H1 (cell line): ENCODE data around the gene CNGB1. TPM values are rescaled to one million over a fixed set of nuclear protein-coding genes. Genes with fewer than 3 reads are reported as not detected.

Experiments used
- CTCF ChIA-PET: fragments of 300-600 bp; sonication (Branson Sonifier 250); formaldehyde crosslinking; loops from one replicate; lab custom pipeline; 2021; ENCODE audit not compliant: partially characterized antibody; lab: Charles Lee
- POLR2A ChIA-PET: fragments of 300-600 bp; sonication (Branson Sonifier 250); formaldehyde crosslinking; loops from one replicate; lab custom pipeline; 2021; ENCODE audit warnings: inconsistent platforms; ENCODE audit not compliant: partially characterized antibody; lab: Charles Lee
- DNase-seq, 2 experiments: peaks; one replicate each; pipeline versions ENCODE4 v3.0.0 to v3.0.0-alpha.2; 2010 to 2022; ENCODE audit warnings: low spot score in 2 of 2, low read depth in 1 of 2, mixed read lengths in 1 of 2
- FAIRE-seq: peaks from 2 replicates; lab custom pipeline; 2011; peaks lifted over from hg19 to GRCh38; lab: Jason Lieb, UNC
- H2AFZ ChIP-seq: 2 replicates; pipeline ENCODE4 v1.8.1; 2012; ENCODE audit warnings: low read length, inconsistent platforms
- H2AK5ac ChIP-seq: 2 replicates; pipeline ENCODE4 v1.6.1; 2013; ENCODE audit warnings: low read depth, low read length
- H2BK120ac ChIP-seq: replicated peaks from 2 replicates; pipeline ENCODE3; 2013; ENCODE audit warnings: low read depth, low read length, inconsistent platforms
- H2BK12ac ChIP-seq: 2 replicates; pipeline ENCODE4 v1.6.1; 2013; ENCODE audit warnings: low read depth, low read length
- H2BK15ac ChIP-seq: 2 replicates; pipeline ENCODE4 v1.6.1; 2013; ENCODE audit warnings: low read length
- H2BK20ac ChIP-seq: 2 replicates; pipeline ENCODE4 v1.6.1; 2013; ENCODE audit warnings: low read length
- H2BK5ac ChIP-seq: 2 replicates; pipeline ENCODE4 v1.6.1; 2013; ENCODE audit warnings: low read depth, low read length
- H3K14ac ChIP-seq: 2 replicates; pipeline ENCODE4 v1.6.1; 2013; ENCODE audit warnings: inconsistent platforms; ENCODE audit not compliant: insufficient read length
- H3K18ac ChIP-seq: 2 replicates; pipeline ENCODE4 v1.6.1; 2013; ENCODE audit warnings: low read length; ENCODE audit errors: extremely low read depth
- H3K23ac ChIP-seq: 2 replicates; pipeline ENCODE4 v1.6.1; 2013; ENCODE audit warnings: inconsistent platforms; ENCODE audit not compliant: insufficient read length
- H3K23me2 ChIP-seq: 2 replicates; pipeline ENCODE4 v1.6.1; 2013; ENCODE audit warnings: low read depth, low read length
- H3K27ac ChIP-seq: 2 replicates; pipeline ENCODE4 v1.6.1; 2011; ENCODE audit warnings: low read depth, low read length, inconsistent platforms
- H3K27me3 ChIP-seq, 4 experiments: replicated peaks in 1 of 4; 1 replicate in 1 of 4; 2 replicates in 3 of 4; pipeline versions ENCODE4 v1.6.1 to v1.8.1; 2011 to 2013; ENCODE audit warnings: low read length in 3 of 4, mild to moderate bottlenecking in 3 of 4, inconsistent platforms in 2 of 4, mixed read lengths in 2 of 4, moderate library complexity in 1 of 4; ENCODE audit not compliant: control insufficient read depth in 3 of 4, insufficient read depth in 3 of 4; ENCODE audit errors: extremely low read depth in 1 of 4
- H3K36me3 ChIP-seq, 4 experiments: 2 replicates each; pipeline versions ENCODE4 v1.6.1 to v1.8.1; 2011 to 2013; ENCODE audit warnings: mild to moderate bottlenecking in 4 of 4, low read length in 3 of 4, moderate library complexity in 2 of 4, control low read depth in 1 of 4, inconsistent platforms in 1 of 4; ENCODE audit not compliant: insufficient read depth in 4 of 4, control insufficient read depth in 2 of 4
- H3K4ac ChIP-seq: replicated peaks from 2 replicates; pipeline ENCODE3; 2013; ENCODE audit warnings: low read length, low read depth, mixed read lengths, inconsistent platforms; ENCODE audit not compliant: insufficient read length
- H3K4me1 ChIP-seq, 4 experiments: replicated peaks in 1 of 4; 1 replicate in 1 of 4; 2 replicates in 3 of 4; pipeline versions ENCODE4 v1.6.1 to v1.8.1; 2011 to 2013; ENCODE audit warnings: low read length in 3 of 4, inconsistent platforms in 2 of 4, mixed read lengths in 1 of 4; ENCODE audit not compliant: insufficient read depth in 4 of 4, control insufficient read depth in 3 of 4
- H3K4me2 ChIP-seq, 2 experiments: 2 replicates each; pipeline versions ENCODE4 v1.6.1 to v1.8.1; 2011 to 2013; ENCODE audit warnings: low read depth in 2 of 2, low read length in 2 of 2, control low read depth in 1 of 2, inconsistent platforms in 1 of 2, mild to moderate bottlenecking in 1 of 2; ENCODE audit not compliant: insufficient read depth in 1 of 2
- H3K4me3 ChIP-seq, 4 experiments: fragments of 200-600, 300-600 bp in 1 of 4; sonication (generic), shearing (Covaris generic), sonication (Bioruptor Twin) in 1 of 4; 2 replicates each; pipeline versions ENCODE4 v1.5.1 to v1.8.1; 2011 to 2016; ENCODE audit warnings: low read length in 4 of 4, low read depth in 3 of 4, control low read depth in 2 of 4, inconsistent platforms in 2 of 4, mild to moderate bottlenecking in 2 of 4, mixed read lengths in 1 of 4, moderate library complexity in 1 of 4; ENCODE audit not compliant: insufficient read depth in 2 of 4; ENCODE audit errors: extremely low read depth in 1 of 4
- H3K56ac ChIP-seq: replicated peaks from 2 replicates; pipeline ENCODE3; 2013; ENCODE audit warnings: low read depth, mild to moderate bottlenecking, mixed read lengths, low read length, inconsistent platforms; ENCODE audit not compliant: insufficient read length
- H3K79me1 ChIP-seq: 2 replicates; pipeline ENCODE4 v1.6.1; 2013; ENCODE audit warnings: low read depth, low read length, control low read depth
- H3K79me2 ChIP-seq, 2 experiments: 2 replicates each; pipeline versions ENCODE4 v1.6.1 to v1.8.1; 2012 to 2013; ENCODE audit warnings: low read length in 2 of 2, mild to moderate bottlenecking in 2 of 2, inconsistent platforms in 1 of 2; ENCODE audit not compliant: insufficient read depth in 2 of 2, control insufficient read depth in 1 of 2
- H3K9ac ChIP-seq, 4 experiments: replicated peaks in 1 of 4; 1 replicate in 1 of 4; 2 replicates in 3 of 4; pipeline versions ENCODE4 v1.6.1 to v1.8.1; 2011 to 2013; ENCODE audit warnings: low read depth in 3 of 4, low read length in 3 of 4, control low read depth in 2 of 4, mild to moderate bottlenecking in 2 of 4, moderate library complexity in 2 of 4, inconsistent platforms in 1 of 4; ENCODE audit errors: extremely low read depth in 1 of 4
- H3K9me3 ChIP-seq, 2 experiments: 2 replicates each; pipeline versions ENCODE4 v1.6.1 to v1.8.1; 2012 to 2013; ENCODE audit warnings: mild to moderate bottlenecking in 2 of 2, moderate library complexity in 2 of 2, control low read depth in 1 of 2, inconsistent platforms in 1 of 2, low read depth in 1 of 2, low read length in 1 of 2, mixed read lengths in 1 of 2; ENCODE audit not compliant: insufficient read depth in 2 of 2
- H4K20me1 ChIP-seq, 2 experiments: replicated peaks in 1 of 2; 2 replicates each; pipeline versions ENCODE3 to v1.8.1; 2011 to 2013; ENCODE audit warnings: inconsistent platforms in 2 of 2, low read length in 2 of 2, mild to moderate bottlenecking in 1 of 2; ENCODE audit not compliant: insufficient read depth in 2 of 2, control insufficient read depth in 1 of 2
- H4K5ac ChIP-seq: 2 replicates; pipeline ENCODE4 v1.6.1; 2013; ENCODE audit warnings: low read length, low read depth, mixed read lengths, inconsistent platforms; ENCODE audit not compliant: insufficient read length
- H4K8ac ChIP-seq: 2 replicates; pipeline ENCODE4 v1.8.0; 2013; ENCODE audit warnings: mild to moderate bottlenecking, moderate library complexity, low read length, inconsistent platforms; ENCODE audit not compliant: insufficient read depth; ENCODE audit errors: extremely low read depth
- H4K91ac ChIP-seq: replicated peaks from 2 replicates; pipeline ENCODE3; 2013; ENCODE audit warnings: low read length, mixed read lengths, inconsistent platforms; ENCODE audit not compliant: insufficient read length
- CHD2 ChIP-seq: IDR thresholded peaks from 2 replicates; pipeline ENCODE4 v1.6.1; 2012; ENCODE audit warnings: low read length, improper control_type of control experiment
- HDAC2 ChIP-seq, 2 experiments: fragments of 300-600 bp in 1 of 2; sonication (generic) in 1 of 2; IDR thresholded peaks; 2 replicates each; pipeline ENCODE4 v1.6.1; 2011 to 2012; ENCODE audit warnings: low read depth in 2 of 2, low read length in 2 of 2, mild to moderate bottlenecking in 2 of 2, moderate library complexity in 2 of 2, borderline replicate concordance in 1 of 2, inconsistent platforms in 1 of 2
- SIN3A ChIP-seq, 2 experiments: IDR thresholded peaks in 1 of 2; conservative IDR thresholded peaks in 1 of 2; 2 replicates each; pipeline ENCODE4 v1.6.1; 2011 to 2012; ENCODE audit warnings: low read length in 2 of 2, improper control_type of control experiment in 1 of 2, low read depth in 1 of 2, mild to moderate bottlenecking in 1 of 2
- SIX5 ChIP-seq: IDR thresholded peaks from 2 replicates; pipeline ENCODE4 v1.6.1; 2011; ENCODE audit warnings: mild to moderate bottlenecking, low read depth, low read length
- TEAD4 ChIP-seq: IDR thresholded peaks from 2 replicates; pipeline ENCODE4 v1.6.1; 2012; ENCODE audit warnings: low read depth, low read length, inconsistent platforms, mixed read lengths
- WGBS, 2 experiments: shearing (Covaris generic) in 1 of 2; methylation state at CpG; one replicate each; pipeline versions ENCODE4 v1.1.6 to v1.1.7; 2013 to 2015; ENCODE audit warnings: low lambda C conversion rate in 2 of 2, mixed read lengths in 2 of 2, inconsistent platforms in 1 of 2, low coverage in 1 of 2, missing lambda C conversion rate in 1 of 2; ENCODE audit not compliant: insufficient replicate concordance in 2 of 2, insufficient coverage in 1 of 2, insufficient read length in 1 of 2; ENCODE audit errors: extremely low coverage in 1 of 2, missing lambda C conversion rate in 1 of 2; 5-methylcytosine and 5-hydroxymethylcytosine counted together
- polyA plus RNA-seq, 7 experiments: library from polyadenylated mRNA; depleted of rRNA in 3 of 7; stranded (reverse) in 5 of 7; unstranded in 2 of 7; fragments of >200 nt in 5 of 7; fragments of 200-250 nt in 2 of 7; gene quantifications; 1 replicate in 5 of 7; 2 replicates in 1 of 7; 4 replicates in 1 of 7; pipeline versions ENCODE4 v1.2.1 to v1.2.3, GENCODE V29; 2011 to 2013; ENCODE audit warnings: missing spikeins in 2 of 7, mixed read lengths in 2 of 7
- total RNA-seq: library from RNA; stranded (reverse); fragmentation: NEBNext Ultra II Directional; extraction: Animal tissue kit (Norgen Biotek cat#: 25700); gene quantifications from 2 replicates; pipeline ENCODE4 v1.2.1, GENCODE V29; 2021

The CNGB1 gene
- total and polyA plus RNA-seq, 2 of the 8 experiments (the other 6 are each of a cell fraction or from before 2014, with no cell fraction given), result not detected

DNA sequence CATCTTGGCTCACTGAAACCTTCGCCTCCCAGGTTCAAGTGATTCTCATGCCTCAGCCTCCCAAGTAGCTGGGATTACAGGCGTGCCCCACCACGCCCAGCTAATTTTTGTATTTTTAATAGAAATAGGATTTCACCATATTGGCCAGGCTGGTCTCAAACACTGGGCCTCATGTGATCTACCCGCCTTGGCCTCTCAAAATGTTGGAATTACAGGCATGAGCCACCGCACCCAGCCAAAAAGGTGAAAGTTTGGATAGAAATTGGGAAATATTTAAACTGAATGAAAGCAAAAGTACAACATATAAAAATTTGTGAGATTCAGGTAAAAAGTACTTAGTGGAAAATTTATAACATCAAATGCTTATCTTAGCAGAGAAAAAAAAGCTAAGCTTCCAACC lies 115.7 kb downstream of the CNGB1 start:
- Histone ChIP-seq H2AFZ (no peak overlapping the region), H4K5ac (no peak overlapping the region), H3K23me2 (no peaks in the 10 kb centered on the region), H4K20me1 (no peaks in the 10 kb centered on the region), H4K91ac (no peak overlapping the region), H3K36me3 (no peaks in the 10 kb centered on the region), H3K79me2 (no peaks in the 10 kb centered on the region), H3K4me1 (peaks cover 0 to 3% (median 2%) of the 10 kb centered on the region in 4 experiments; a peak in 2 of 7 replicates), H2BK12ac (no peak overlapping the region), H2BK120ac (no peak overlapping the region), H3K4me3 (no peak overlapping the region), H3K9me3 (0 out of 4 replicates have a peak, but pooled peaks cover 3% of the 10 kb centered on the region in 2 experiments), H3K4me2 (no peak overlapping the region), H3K56ac (no peak overlapping the region), H2BK20ac (no peak overlapping the region), H2AK5ac (no peak overlapping the region), H3K4ac (no peak overlapping the region), H3K23ac (no peak overlapping the region), H2BK5ac (no peak overlapping the region), H4K8ac (no peak overlapping the region), H3K14ac (no peak overlapping the region), H3K27me3 (no peaks in the 10 kb centered on the region)
- no peak for FAIRE-seq
- 98% methylated on average over 4 of the region's 5 CpGs; no CpG with 5 or more reads in 1 of the 2 experiments for WGBS, 2 experiments
- TF ChIP-seq HDAC2 (IDR thresholded peaks at IDR 0.05; ENCODE audit: borderline replicate concordance in 1 of 2, low read depth in 2 of 2, low read length in 2 of 2), result no peak
- TF ChIP-seq SIX5, result no peak
- no peak for TF ChIP-seq SIN3A (conservative IDR thresholded peaks at IDR 0.05 in 1 of 2, IDR thresholded peaks at IDR 0.05 in 1 of 2; ENCODE audit: low read depth in 1 of 2, low read length in 2 of 2)
- TF ChIP-seq CHD2, result no peak
- TF ChIP-seq TEAD4, result no peak
- TF ChIP-seq, all 59 proteins: peak for 0
- Histone ChIP-seq H3K27ac (no peak overlapping the region), H3K18ac (no peak overlapping the region), H3K79me1 (no peaks in the 10 kb centered on the region), H3K9ac (no peak overlapping the region), H2BK15ac (no peak overlapping the region)
- DNase-seq, result no peak
- POLR2A ChIA-PET, result no interaction called here
- CTCF ChIA-PET, result interaction anchor here (1.1 kb wide), 1 partner anchor 26 kb away, joined by 3 read pairs; no protein-coding TSS in a partner anchor
